Peyer's patch (tissue), 4 donors: ENCODE measurements around the gene GOLGA1.

Source experiments
- CTCF ChIP-seq, 6 experiments: fragments of 450-650 bp in 4 of 6; fragments of 200-600 bp in 2 of 6; sonication (generic) in 1 of 6; IDR thresholded peaks; one replicate each; pipeline ENCODE4 v1.5.1; 2017 to 2019; ENCODE audit warnings: antibody characterized with exemption in 6 of 6, mild to moderate bottlenecking in 3 of 6, moderate library complexity in 1 of 6
- POLR2A ChIP-seq, 2 donors: fragments of 450-650 bp; IDR thresholded peaks; one replicate each; pipeline ENCODE4 v1.5.1; 2017; ENCODE audit warnings: antibody characterized with exemption in 2 of 2, mild to moderate bottlenecking in 2 of 2, moderate library complexity in 2 of 2

- TF ChIP-seq CTCF (IDR thresholded peaks at IDR 0.05), result no peak
- no peak for TF ChIP-seq POLR2A (IDR thresholded peaks at IDR 0.05)
Observed at GRCh38 chr9:124843456-124844034, 97.3 kb downstream of the GOLGA1 start.
